ENCODE results near the gene DNAAF2. TPM values are rescaled to one million over a fixed set of nuclear protein-coding genes. Genes with fewer than 3 reads are reported as not detected.
A peak's percentile ranks its signal among the peaks of the same experiment; 100 is the strongest.

Gene DNAAF2
- total and polyA plus RNA-seq, 2 of the 13 experiments (the other 11 are each of a cell fraction or from before 2014, with no cell fraction given) = 6.1 to 13.6 TPM

- TF ChIP-seq ZNF687 (CRISPR knock-in tag; IDR thresholded peaks at IDR 0.05) (peak; percentile 96), SP2 (CRISPR knock-in tag; IDR thresholded peaks at IDR 0.05) (peak; percentile 46; the same call in 1 of the 2 replicates), HNF4A (CRISPR knock-in tag; IDR thresholded peaks at IDR 0.05) (peak; percentile 23; the same call in 1 of the 2 replicates), ZNF572 (CRISPR knock-in tag; IDR thresholded peaks at IDR 0.05) (peak; percentile 31; the same call in 1 of the 2 replicates), HNRNPLL (IDR thresholded peaks at IDR 0.05; ENCODE audit: low read depth, low read length, poor library complexity, severe bottlenecking) (peak; percentile 99), KAT8 (CRISPR knock-in tag; IDR thresholded peaks at IDR 0.05) (peak; percentile 88), TEF (CRISPR knock-in tag; IDR thresholded peaks at IDR 0.05) (0 out of 2 replicates have a peak, but pooled peaks have one; percentile 30), HNRNPUL1 (IDR thresholded peaks at IDR 0.05; ENCODE audit: low read depth, low read length) (no peak), EZH2 (conservative IDR thresholded peaks at IDR 0.05; ENCODE audit: low read depth, low read length) (no peak), ZC3H4 (CRISPR knock-in tag; IDR thresholded peaks at IDR 0.05; ENCODE audit: borderline replicate concordance) (no peak), ZBTB4 (CRISPR knock-in tag; IDR thresholded peaks at IDR 0.05; ENCODE audit: borderline replicate concordance) (no peak), NR0B2 (CRISPR knock-in tag; IDR thresholded peaks at IDR 0.05) (no peak; the same call in 1 of the 2 replicates), MIER3 (CRISPR knock-in tag; IDR thresholded peaks at IDR 0.05; ENCODE audit: borderline replicate concordance) (peak; percentile 84; the same call in 1 of the 2 replicates), ZNF792 (CRISPR knock-in tag; IDR thresholded peaks at IDR 0.05) (peak; percentile 43; the same call in 1 of the 2 replicates)
- TF ChIP-seq, protein P1, sequence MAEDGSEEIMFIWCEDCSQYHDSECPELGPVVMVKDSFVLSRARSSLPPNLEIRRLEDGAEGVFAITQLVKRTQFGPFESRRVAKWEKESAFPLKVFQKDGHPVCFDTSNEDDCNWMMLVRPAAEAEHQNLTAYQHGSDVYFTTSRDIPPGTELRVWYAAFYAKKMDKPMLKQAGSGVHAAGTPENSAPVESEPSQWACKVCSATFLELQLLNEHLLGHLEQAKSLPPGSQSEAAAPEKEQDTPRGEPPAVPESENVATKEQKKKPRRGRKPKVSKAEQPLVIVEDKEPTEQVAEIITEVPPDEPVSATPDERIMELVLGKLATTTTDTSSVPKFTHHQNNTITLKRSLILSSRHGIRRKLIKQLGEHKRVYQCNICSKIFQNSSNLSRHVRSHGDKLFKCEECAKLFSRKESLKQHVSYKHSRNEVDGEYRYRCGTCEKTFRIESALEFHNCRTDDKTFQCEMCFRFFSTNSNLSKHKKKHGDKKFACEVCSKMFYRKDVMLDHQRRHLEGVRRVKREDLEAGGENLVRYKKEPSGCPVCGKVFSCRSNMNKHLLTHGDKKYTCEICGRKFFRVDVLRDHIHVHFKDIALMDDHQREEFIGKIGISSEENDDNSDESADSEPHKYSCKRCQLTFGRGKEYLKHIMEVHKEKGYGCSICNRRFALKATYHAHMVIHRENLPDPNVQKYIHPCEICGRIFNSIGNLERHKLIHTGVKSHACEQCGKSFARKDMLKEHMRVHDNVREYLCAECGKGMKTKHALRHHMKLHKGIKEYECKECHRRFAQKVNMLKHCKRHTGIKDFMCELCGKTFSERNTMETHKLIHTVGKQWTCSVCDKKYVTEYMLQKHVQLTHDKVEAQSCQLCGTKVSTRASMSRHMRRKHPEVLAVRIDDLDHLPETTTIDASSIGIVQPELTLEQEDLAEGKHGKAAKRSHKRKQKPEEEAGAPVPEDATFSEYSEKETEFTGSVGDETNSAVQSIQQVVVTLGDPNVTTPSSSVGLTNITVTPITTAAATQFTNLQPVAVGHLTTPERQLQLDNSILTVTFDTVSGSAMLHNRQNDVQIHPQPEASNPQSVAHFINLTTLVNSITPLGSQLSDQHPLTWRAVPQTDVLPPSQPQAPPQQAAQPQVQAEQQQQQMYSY (CRISPR knock-in tag; IDR thresholded peaks at IDR 0.05) = no peak; the same call in 1 of the 2 replicates
These were observed 36.4 kb downstream of the DNAAF2 start, which contains the start of gene LRR1 (continued) for GRCh38 chr14:49598485-49599300.
